ENCODE results near the gene BCO2. TPM values are rescaled to one million over a fixed set of nuclear protein-coding genes. Genes with fewer than 3 reads are reported as not detected.

Gene BCO2
- total RNA-seq, 1 experiment from 2014 or later: not detected

GRCh38 chr11:112150517-112150916 is 24.8 kb upstream of the BCO2 start:
- H3K9me3 Mint-ChIP-seq (ENCODE audit: unreplicated experiment): no peaks in the 10 kb centered on the region
- CTCF ChIA-PET: interaction anchor here (0.9 to 1.0 kb wide), 2 partner anchors 21 to 63 kb away, joined by 3 read pairs; no protein-coding TSS in a partner anchor

DNA sequence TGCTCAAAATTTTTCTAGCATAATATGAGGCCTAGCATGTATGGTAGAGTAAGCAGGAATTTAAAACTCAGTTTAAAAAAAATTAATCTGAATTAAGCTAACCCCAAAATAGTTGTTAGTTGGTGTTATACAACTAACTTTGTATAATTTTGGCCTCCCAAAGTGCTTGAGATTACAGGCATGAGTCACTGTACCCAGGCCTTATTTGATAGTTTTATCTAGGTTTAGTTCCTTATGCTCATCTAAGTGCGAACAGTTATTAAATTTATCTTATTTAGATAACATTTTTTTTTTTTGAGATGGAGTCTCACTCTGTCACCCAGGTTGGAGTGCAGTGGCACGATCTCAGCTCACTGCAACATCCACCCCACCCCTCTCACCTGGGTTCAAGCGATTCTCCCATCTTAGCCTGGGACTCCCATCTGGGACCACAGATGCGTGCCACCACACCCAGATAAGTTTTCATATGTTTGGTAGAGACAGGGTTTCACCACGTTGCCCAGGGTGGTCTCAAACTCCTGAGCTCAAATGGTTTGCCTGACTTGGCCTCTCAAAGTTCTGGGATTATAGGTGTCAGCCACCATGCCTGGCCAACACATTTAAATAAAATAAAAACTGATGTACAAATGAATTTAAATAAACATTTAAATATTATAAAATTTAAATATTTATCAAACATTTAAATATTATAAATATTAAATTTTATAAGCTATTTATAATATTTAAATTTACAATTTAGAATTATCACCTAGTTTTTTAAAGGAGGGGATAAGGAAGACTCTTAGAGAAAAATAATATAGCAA is 19.0 kb upstream of the BCO2 start:
- Mint-ChIP-seq H3K36me3 (ENCODE audit: insufficient read depth, unreplicated experiment) (peaks cover 32% of the 10 kb centered on the region), H3K27me3 (ENCODE audit: insufficient read depth, unreplicated experiment) (no peaks in the 10 kb centered on the region), H3K4me3 (ENCODE audit: unreplicated experiment) (no peak overlapping the region), H3K27ac (ENCODE audit: low read depth, unreplicated experiment) (peak overlapping the region; percentile 76), H3K9me3 (ENCODE audit: unreplicated experiment) (no peaks in the 10 kb centered on the region), H3K4me1 (ENCODE audit: insufficient read depth, unreplicated experiment) (peaks cover 35% of the 10 kb centered on the region)
- no TSS peak for BruUV-seq (replicated peaks)
- TF ChIP-seq, protein P1, sequence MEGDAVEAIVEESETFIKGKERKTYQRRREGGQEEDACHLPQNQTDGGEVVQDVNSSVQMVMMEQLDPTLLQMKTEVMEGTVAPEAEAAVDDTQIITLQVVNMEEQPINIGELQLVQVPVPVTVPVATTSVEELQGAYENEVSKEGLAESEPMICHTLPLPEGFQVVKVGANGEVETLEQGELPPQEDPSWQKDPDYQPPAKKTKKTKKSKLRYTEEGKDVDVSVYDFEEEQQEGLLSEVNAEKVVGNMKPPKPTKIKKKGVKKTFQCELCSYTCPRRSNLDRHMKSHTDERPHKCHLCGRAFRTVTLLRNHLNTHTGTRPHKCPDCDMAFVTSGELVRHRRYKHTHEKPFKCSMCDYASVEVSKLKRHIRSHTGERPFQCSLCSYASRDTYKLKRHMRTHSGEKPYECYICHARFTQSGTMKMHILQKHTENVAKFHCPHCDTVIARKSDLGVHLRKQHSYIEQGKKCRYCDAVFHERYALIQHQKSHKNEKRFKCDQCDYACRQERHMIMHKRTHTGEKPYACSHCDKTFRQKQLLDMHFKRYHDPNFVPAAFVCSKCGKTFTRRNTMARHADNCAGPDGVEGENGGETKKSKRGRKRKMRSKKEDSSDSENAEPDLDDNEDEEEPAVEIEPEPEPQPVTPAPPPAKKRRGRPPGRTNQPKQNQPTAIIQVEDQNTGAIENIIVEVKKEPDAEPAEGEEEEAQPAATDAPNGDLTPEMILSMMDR (IDR thresholded peaks at IDR 0.05; ENCODE audit: unreplicated experiment): no peak
- ChIA-PET POLR2A (interaction anchor here (0.6 to 6.7 kb wide), 22 partner anchors 9 to 241 kb away, joined by 3 to 73 read pairs (median 5); partner anchors contain the start of genes SDHD, TEX12 and TIMM8B), CTCF (interaction anchor here (0.6 to 1.1 kb wide), 6 partner anchors 9 to 414 kb away, joined by 3 to 5 read pairs (median 3); no protein-coding TSS in a partner anchor)
- intact Hi-C loops (cut with micrococcal nuclease): loop anchor here (2.0 kb wide), 1 partner anchor 36 kb away; no protein-coding TSS in a partner anchor
- no peak for DNase-seq (ENCODE audit: unreplicated experiment)

More at GRCh38 chr11:112150517-112150916, 24.8 kb upstream of the BCO2 start:
- Mint-ChIP-seq H3K4me3 (ENCODE audit: unreplicated experiment) (no peak overlapping the region), H3K27ac (ENCODE audit: low read depth, unreplicated experiment) (no peak overlapping the region), H3K36me3 (ENCODE audit: insufficient read depth, unreplicated experiment) (peaks cover 20% of the 10 kb centered on the region), H3K4me1 (ENCODE audit: insufficient read depth, unreplicated experiment) (no peaks in the 10 kb centered on the region), H3K27me3 (ENCODE audit: insufficient read depth, unreplicated experiment) (no peaks in the 10 kb centered on the region)
- TF ChIP-seq, protein P1 (IDR thresholded peaks at IDR 0.05; ENCODE audit: unreplicated experiment): no peak
- POLR2A ChIA-PET: interaction anchor here (0.7 to 2.2 kb wide), 8 partner anchors 9 to 449 kb away, joined by 3 to 7 read pairs (median 4); partner anchors contain the start of gene IL18
- DNase-seq (ENCODE audit: unreplicated experiment): no peak
- intact Hi-C loops (cut with micrococcal nuclease): no loop called here
- BruUV-seq (replicated peaks): no TSS peak

- H3K4me3 Mint-ChIP-seq (ENCODE audit: unreplicated experiment): peak overlapping the region; percentile 51
- intact Hi-C loops (cut with micrococcal nuclease): loop anchor here (2.0 kb wide), 1 partner anchor 36 kb away; no protein-coding TSS in a partner anchor
- H3K4me1 Mint-ChIP-seq (ENCODE audit: insufficient read depth, unreplicated experiment): peaks cover 39% of the 10 kb centered on the region
- TF ChIP-seq, protein P1 (IDR thresholded peaks at IDR 0.05; ENCODE audit: unreplicated experiment): no peak
- peaks cover 40% of the 10 kb centered on the region for H3K36me3 Mint-ChIP-seq (ENCODE audit: insufficient read depth, unreplicated experiment)
- H3K27me3 Mint-ChIP-seq (ENCODE audit: insufficient read depth, unreplicated experiment): no peaks in the 10 kb centered on the region
- H3K27ac Mint-ChIP-seq (ENCODE audit: low read depth, unreplicated experiment): peak overlapping the region; percentile 76
- ChIA-PET POLR2A (interaction anchor here (0.6 to 6.7 kb wide), 30 partner anchors 9 to 382 kb away, joined by 3 to 73 read pairs (median 4); partner anchors contain the start of genes BCO2, SDHD, TEX12 and TIMM8B), CTCF (interaction anchor here (0.6 to 1.1 kb wide), 7 partner anchors 9 to 415 kb away, joined by 3 to 5 read pairs (median 3); no protein-coding TSS in a partner anchor)
- peak; percentile 98 for DNase-seq (ENCODE audit: unreplicated experiment)
- H3K9me3 Mint-ChIP-seq (ENCODE audit: unreplicated experiment): no peaks in the 10 kb centered on the region
- BruUV-seq (replicated peaks): no TSS peak
These were observed 18.2 kb upstream of the BCO2 start for GRCh38 chr11:112156956-112157766.
